Nephron (organoid): ENCODE results near the gene SLC2A13.

Experiments
- H3K27ac Mint-ChIP-seq, 3 experiments: 2 replicates each; pipeline ENCODE4 v1.8.0; 2020; ENCODE audit warnings: mixed read lengths in 3 of 3, mild to moderate bottlenecking in 2 of 3, moderate library complexity in 1 of 3
- H3K27me3 Mint-ChIP-seq: 2 replicates; pipeline ENCODE4 v1.8.0; 2021; ENCODE audit warnings: low read depth, mild to moderate bottlenecking, moderate library complexity, mixed read lengths
- H3K36me3 Mint-ChIP-seq: 2 replicates; pipeline ENCODE4 v1.8.0; 2020; ENCODE audit warnings: low read depth, mixed read lengths
- H3K4me1 Mint-ChIP-seq: 2 replicates; pipeline ENCODE4 v1.8.0; 2020; ENCODE audit warnings: mixed read lengths
- H3K4me3 Mint-ChIP-seq, 3 experiments: 2 replicates each; pipeline ENCODE4 v1.8.0; 2020; ENCODE audit warnings: mild to moderate bottlenecking in 3 of 3, mixed read lengths in 3 of 3, moderate library complexity in 2 of 3
- H3K9me3 Mint-ChIP-seq: 2 replicates; pipeline ENCODE4 v1.8.0; 2020; ENCODE audit warnings: mixed read lengths
- TF ChIP-seq, protein P1 (sequence below), 3 experiments: fragments of 200-600 bp; sonication (generic); IDR thresholded peaks; one replicate each; pipeline ENCODE4 v1.5.0; 2021; ENCODE audit warnings: antibody characterized with exemption in 3 of 3; ENCODE audit not compliant: unreplicated experiment in 3 of 3

The SLC2A13 gene

DNA sequence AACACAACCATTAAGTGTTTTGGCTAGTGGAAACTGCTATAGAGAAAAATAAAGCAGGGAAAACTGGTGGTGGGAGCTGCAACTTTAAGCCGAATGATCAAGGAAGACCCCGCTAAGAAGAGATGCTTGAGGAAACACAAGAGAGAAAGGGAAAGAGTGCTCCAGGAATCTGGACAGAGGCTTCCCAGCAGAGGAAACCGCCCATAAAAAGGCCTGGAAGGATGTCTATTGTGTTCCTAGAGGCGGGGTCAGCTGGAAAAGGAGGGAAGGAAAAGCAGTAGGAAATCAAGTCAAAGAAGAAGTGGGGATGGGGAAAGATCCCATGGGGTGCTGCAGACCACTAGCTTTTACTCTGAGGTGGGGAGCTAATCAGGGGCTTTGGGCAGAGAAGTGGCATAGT lies 12.4 kb downstream of the SLC2A13 start:
- H3K27me3 Mint-ChIP-seq = no peaks in the 10 kb centered on the region
- TF ChIP-seq, protein P1, sequence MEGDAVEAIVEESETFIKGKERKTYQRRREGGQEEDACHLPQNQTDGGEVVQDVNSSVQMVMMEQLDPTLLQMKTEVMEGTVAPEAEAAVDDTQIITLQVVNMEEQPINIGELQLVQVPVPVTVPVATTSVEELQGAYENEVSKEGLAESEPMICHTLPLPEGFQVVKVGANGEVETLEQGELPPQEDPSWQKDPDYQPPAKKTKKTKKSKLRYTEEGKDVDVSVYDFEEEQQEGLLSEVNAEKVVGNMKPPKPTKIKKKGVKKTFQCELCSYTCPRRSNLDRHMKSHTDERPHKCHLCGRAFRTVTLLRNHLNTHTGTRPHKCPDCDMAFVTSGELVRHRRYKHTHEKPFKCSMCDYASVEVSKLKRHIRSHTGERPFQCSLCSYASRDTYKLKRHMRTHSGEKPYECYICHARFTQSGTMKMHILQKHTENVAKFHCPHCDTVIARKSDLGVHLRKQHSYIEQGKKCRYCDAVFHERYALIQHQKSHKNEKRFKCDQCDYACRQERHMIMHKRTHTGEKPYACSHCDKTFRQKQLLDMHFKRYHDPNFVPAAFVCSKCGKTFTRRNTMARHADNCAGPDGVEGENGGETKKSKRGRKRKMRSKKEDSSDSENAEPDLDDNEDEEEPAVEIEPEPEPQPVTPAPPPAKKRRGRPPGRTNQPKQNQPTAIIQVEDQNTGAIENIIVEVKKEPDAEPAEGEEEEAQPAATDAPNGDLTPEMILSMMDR (IDR thresholded peaks at IDR 0.05; ENCODE audit: unreplicated experiment in 3 of 3) = no peak
- peaks cover 5% of the 10 kb centered on the region for H3K4me1 Mint-ChIP-seq
- peaks cover 4% of the 10 kb centered on the region for H3K36me3 Mint-ChIP-seq
- H3K27ac Mint-ChIP-seq = no peak overlapping the region
- no peak overlapping the region for H3K4me3 Mint-ChIP-seq
- no peaks in the 10 kb centered on the region for H3K9me3 Mint-ChIP-seq

DNA sequence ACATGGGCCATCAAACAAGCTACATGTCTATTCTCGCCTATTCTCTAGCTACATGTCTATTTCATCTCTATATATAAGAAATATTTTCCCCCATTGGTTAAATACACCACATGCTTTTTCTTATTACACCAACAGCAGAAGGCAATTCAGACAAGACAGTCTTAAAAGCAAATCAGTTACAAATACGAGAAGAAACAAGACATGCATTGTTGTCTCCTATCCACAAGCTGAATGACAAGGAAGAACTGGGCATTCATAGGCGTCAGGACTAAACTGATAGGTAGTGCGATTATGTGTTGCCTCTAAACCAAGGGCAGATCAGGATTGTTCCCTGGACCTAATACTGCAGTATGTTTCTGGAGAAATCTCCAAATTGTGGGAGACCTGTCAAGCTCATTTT lies 19.4 kb downstream of the SLC2A13 start:
- H3K27ac Mint-ChIP-seq = no peak overlapping the region
- TF ChIP-seq, protein P1 (IDR thresholded peaks at IDR 0.05; ENCODE audit: unreplicated experiment in 3 of 3) = no peak
- no peaks in the 10 kb centered on the region for H3K27me3 Mint-ChIP-seq
- H3K4me3 Mint-ChIP-seq = no peak overlapping the region
- peaks cover 8% of the 10 kb centered on the region for H3K36me3 Mint-ChIP-seq
- H3K4me1 Mint-ChIP-seq = no peaks in the 10 kb centered on the region
- no peaks in the 10 kb centered on the region for H3K9me3 Mint-ChIP-seq

DNA sequence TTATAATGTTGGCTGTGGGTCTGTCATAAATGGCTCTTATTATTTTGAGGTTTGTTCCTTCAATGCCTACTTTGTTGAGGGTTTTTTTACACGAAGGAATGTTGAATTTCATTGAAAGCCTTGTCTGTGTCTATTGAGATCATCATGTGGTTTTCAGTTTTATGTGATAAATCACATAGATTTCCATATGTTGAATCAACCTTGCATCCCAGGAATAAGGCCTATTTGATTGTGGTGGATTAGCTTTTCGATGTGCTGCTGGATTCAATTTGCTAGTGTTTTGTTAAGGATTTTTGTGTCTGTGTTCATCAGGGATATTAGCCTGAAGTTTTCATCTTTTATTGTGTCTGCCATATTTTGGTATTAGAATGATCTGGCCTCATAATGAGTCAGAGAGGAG lies 27.6 kb downstream of the SLC2A13 start:
- TF ChIP-seq, protein P1 (IDR thresholded peaks at IDR 0.05; ENCODE audit: unreplicated experiment in 3 of 3) = no peak
- H3K36me3 Mint-ChIP-seq = no peaks in the 10 kb centered on the region

DNA sequence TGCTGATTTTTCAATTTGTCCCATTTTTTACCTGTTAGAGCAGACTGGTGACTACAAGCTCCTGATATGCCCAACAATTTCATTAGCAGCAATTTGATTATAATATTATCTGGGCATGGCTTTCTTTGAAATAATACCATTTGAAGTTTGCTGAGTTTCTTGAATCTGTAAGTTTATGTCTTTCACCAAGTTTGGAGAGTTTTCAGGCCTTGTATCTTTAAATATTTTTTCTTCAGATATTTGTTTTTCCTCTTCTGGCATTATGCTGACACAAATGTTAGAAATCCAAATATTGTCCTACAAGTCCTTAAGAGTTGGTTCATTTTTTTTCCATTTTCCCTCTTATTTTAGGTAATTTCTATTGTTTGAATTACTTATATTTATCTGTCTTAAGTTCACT lies 30.4 kb downstream of the SLC2A13 start:
- no peak overlapping the region for H3K27ac Mint-ChIP-seq
- no peak overlapping the region for H3K4me3 Mint-ChIP-seq
- peaks cover 36% of the 10 kb centered on the region for H3K9me3 Mint-ChIP-seq
- no peaks in the 10 kb centered on the region for H3K27me3 Mint-ChIP-seq
- H3K4me1 Mint-ChIP-seq = no peaks in the 10 kb centered on the region
- no peaks in the 10 kb centered on the region for H3K36me3 Mint-ChIP-seq
- TF ChIP-seq, protein P1 (IDR thresholded peaks at IDR 0.05; ENCODE audit: unreplicated experiment in 3 of 3) = no peak

More for the DNA sequence above, 27.6 kb downstream of the SLC2A13 start:
- Mint-ChIP-seq H3K9me3 (peaks cover 40% of the 10 kb centered on the region), H3K27me3 (no peaks in the 10 kb centered on the region), H3K4me1 (no peaks in the 10 kb centered on the region), H3K4me3 (no peak overlapping the region), H3K27ac (no peak overlapping the region)

DNA sequence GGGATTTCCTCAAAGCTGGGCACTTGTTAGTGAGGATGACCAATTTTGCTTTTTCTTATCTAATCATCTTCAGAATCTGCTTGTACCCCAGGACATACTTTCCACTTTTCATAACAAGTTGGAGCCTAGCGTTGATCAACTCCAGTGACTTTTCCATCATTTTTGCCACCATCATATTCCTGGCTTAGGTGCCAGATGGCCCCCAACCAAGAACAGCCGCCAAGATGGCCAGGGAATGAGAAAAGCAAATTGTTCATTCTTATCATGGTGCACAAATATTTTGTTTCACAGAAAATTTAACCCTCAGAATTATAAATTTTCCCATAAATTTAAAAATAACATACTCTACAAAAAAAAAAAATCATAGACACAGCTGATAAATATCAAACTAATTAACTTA lies 37.5 kb downstream of the SLC2A13 start:
- Mint-ChIP-seq H3K27me3 (no peaks in the 10 kb centered on the region), H3K4me3 (no peak overlapping the region), H3K9me3 (no peaks in the 10 kb centered on the region), H3K36me3 (no peaks in the 10 kb centered on the region), H3K27ac (no peak overlapping the region), H3K4me1 (peaks cover 2% of the 10 kb centered on the region)
- TF ChIP-seq, protein P1 (IDR thresholded peaks at IDR 0.05; ENCODE audit: unreplicated experiment in 3 of 3) = no peak

DNA sequence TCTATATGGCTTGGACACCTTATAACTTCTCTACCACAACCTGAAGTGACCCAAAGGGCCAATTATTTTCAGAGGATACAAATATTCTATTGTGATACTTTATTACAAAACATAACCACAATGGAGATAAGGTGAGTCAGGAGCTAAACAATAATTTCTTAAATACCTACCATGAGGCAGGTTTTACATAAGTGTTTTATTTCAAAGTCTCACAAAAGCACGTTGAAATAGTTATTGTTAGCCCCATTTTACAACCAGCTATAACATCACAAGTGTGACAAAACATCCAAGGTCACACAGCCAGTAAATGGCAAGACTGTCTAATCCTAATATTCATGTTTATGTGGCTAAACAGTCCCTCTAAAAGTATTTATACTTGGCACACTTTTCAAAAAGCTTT lies 40.2 kb downstream of the SLC2A13 start:
- Mint-ChIP-seq H3K36me3 (no peaks in the 10 kb centered on the region), H3K9me3 (no peaks in the 10 kb centered on the region), H3K4me3 (no peak overlapping the region), H3K27me3 (no peaks in the 10 kb centered on the region), H3K27ac (no peak overlapping the region), H3K4me1 (peaks cover 8% of the 10 kb centered on the region)
- TF ChIP-seq, protein P1 (IDR thresholded peaks at IDR 0.05; ENCODE audit: unreplicated experiment in 3 of 3) = no peak
